Activated naive CD8-positive, alpha-beta T cell treated with anti-CD3 and anti-CD28 coated beads, Interleukin-2, amount 50 U/mL, for 16 hours (primary cell): Measurements from ENCODE around the gene CCNL2.

Source experiments
- DNase-seq: peaks from one replicate; pipeline ENCODE4 v3.0.0-alpha.2; 2020; ENCODE audit warnings: low read depth, low spot score

CCNL2 gene

GRCh38 chr1:1342061-1342562 is 57.0 kb downstream of the CCNL2 start:
- DNase-seq: no peak

DNA sequence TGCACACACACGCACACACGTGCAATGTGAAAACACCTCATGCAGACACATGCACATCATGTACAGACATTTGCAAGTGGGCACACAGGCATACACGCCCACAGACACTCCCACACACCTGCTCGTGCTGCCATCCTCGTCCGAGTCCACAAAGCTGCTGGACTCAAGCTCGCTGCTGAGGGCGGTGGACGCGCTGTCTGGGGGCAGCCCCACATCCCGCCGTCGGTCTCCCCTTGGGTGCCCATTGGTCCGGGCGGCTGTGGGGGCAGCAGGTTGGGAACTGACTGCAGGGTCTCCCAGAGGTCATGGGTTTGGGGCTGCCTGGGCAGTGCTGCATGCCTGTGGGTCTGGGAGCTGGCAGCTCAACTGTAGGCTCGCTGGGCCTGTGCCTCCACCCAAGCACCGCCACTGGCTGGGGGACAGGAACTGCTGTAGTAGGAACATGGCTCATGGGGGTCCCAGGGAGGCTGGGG is 57.5 kb downstream of the CCNL2 start:
- no peak for DNase-seq

- DNase-seq: no peak
Observed at GRCh38 chr1:1340791-1341548, 58.2 kb downstream of the CCNL2 start.

DNA sequence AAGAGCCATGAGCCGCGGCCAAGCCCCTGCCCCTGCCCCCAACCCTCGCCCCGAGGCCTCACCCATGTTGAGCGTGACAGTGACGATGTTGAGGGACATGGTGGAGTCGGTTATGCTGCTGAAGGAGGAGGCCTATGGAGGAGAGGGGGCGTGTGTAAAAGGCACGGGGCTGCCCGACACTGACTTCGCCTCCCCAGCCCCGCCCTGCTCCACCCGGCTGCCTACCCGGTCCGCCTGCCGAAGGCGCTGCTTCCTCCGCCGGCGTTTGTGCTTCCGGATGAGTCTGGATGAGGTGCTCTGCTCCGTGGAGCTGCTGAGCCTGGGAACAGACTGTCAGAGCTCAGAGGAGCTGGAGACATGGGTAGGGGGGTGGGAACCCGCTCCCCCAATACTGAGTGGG is 59.0 kb downstream of the CCNL2 start:
- no peak for DNase-seq

- DNase-seq: no peak
Observed at GRCh38 chr1:1338278-1338677, 60.9 kb downstream of the CCNL2 start.

DNA sequence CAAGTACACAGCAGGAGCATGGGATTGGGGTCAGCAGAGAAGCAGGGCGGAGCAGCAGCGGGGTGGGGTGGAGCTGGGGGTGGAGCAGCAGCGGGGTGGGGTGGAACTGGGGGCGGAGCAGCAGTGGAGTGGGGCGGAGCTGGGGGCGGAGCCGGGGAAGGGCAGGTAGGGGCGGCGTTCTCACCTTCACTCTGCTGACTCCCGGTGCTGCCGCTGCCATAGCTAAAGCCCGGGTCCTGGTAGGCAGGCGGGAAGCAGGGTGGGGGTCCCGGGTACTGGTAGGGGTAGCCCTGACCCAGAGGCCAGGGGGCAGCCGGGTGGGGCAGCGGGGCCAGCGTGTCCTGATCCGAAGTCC is 61.4 kb downstream of the CCNL2 start:
- no peak for DNase-seq

DNA sequence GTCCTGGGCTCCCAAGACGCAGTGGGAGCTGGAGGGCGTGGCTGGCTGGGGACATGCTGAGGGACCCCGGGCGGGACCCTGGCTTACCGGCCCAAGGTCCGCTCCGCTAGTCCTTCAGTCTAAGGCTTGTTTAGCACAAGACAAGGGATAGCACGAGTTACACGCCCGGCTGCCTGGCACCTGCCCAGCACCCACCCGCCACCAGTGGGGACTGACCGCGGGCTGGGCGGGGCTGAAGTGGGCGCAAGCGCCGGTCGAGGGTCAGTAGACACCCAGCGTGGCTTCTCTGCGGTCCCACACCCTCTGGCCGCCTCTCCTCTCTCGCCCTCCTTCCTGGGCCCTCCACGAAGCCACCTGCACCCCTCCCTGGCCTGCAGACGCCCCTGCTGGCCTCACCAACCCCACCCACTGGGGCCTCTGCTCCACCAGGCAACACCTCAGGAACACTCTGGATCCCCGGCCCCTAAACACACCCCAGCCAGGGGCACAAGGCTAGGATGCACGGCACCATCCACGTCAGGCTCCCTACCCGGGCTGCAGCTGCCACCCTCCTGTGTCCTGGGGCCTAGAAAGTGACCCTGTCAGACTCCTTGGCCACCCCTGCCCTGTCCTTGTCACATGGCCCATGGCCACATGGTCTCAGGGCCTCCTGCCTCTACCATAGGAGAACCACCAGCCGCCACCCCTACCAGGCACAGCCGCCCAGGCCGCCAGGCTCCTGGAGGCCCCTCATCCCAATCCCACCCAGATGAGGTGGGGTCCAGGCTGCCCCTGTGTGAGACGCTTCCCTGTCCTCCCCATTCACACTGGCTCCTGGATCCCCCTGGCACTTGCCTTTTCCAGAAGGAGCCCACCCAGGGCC is 62.0 kb downstream of the CCNL2 start:
- DNase-seq: no peak

DNA sequence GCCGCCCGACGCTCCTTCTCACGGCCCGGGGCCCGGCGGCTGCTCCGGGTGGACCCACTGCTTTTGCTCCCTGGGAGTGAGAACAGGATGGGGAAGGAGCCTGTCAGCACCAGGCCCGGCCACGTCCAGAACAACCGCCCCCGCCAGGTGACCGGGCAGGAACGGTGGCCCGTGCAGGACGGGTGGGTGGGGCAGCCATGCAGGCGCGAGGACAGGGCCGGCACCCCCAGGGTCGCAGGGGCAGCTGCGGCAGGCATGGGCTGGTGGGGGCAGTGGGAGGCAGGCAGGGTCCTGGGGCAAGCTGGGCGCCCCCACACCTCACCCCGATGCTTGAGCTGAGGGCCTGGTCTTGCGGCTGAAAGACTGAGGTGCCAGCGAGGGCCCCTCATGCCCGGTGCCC is 62.7 kb downstream of the CCNL2 start:
- no peak for DNase-seq

DNA sequence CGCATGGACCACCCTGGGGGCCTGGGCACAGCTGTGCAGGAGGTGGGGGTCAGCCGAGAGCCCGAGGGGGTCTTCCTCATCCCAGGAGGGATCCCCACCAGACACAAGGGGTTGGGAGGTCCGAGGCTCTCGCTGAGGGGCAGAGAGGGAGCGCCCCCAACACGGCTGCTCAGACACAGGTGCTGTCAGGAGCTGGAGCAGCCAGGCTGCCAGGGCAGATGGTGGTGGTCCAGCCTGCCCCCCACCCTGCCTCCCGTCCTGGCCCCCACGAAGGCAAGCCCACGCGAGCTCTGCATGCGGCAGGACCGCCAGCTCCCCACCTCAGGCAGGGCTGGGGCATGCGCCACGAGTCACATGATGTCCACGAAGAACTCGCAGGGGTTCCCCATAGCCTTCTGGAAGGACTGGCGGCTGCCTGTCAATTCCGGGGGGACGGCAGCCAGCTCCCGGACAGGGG is 63.3 kb downstream of the CCNL2 start:
- no peak for DNase-seq
